Measurements from ENCODE around the gene DLG2.

DNA sequence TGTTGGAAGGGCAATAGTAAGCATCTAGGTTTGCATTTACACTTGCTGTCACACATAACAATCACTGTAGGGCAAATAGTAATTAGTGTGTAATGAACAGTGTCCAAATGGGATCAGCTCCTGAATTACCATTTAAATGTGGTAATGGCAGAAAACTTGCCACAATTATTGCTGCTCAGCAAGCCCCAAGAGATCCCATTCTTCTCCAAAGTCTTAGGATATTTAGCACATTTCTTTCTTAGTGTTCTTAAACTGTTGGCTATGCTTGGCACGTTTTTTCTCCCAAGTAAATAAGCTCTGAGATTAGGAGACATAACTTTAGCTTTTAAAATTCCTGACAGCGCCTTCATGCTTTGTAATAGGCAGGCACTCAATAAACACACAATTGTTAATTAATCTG lies 1037.0 kb downstream of the DLG2 start:
- TF ChIP-seq CTCF (IDR thresholded peaks at IDR 0.05; ENCODE audit: low read length) (no peak), EZH2 (IDR thresholded peaks at IDR 0.05; ENCODE audit: borderline replicate concordance, low read length) (no peak)

All from OCI-LY1 (cell line).